Inferior parietal cortex (tissue), 1 donor: Measurements from ENCODE around the gene PIP4K2A.
"Not testable (repeated sequence)": the region's sequence is repeated elsewhere in the genome, so short reads cannot be mapped to it uniquely, and the experiment has no call there.

Experiments used
- DNase-seq: peaks from one replicate; pipeline ENCODE4 v3.0.0-alpha.2; 2016; ENCODE audit errors: extremely low spot score

PIP4K2A gene

DNA sequence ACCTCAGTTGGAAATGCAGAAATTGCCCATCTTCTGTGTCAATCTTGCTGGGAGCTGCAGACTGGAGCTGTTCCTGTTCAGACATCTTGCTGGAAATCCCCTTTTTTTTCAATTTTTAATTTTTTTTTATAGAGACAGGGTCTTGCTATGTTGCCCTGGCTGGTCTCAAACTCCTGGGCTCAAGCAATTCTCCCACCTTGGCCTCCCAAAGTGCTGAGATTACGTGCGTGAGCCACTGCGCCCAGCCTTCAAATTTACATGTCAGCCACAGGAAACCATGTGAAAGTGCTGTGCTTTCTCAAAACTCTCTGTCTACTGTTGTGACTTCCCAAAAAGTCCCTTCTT lies 200.0 kb downstream of the PIP4K2A start:
- not testable (repeated sequence) for DNase-seq

DNA sequence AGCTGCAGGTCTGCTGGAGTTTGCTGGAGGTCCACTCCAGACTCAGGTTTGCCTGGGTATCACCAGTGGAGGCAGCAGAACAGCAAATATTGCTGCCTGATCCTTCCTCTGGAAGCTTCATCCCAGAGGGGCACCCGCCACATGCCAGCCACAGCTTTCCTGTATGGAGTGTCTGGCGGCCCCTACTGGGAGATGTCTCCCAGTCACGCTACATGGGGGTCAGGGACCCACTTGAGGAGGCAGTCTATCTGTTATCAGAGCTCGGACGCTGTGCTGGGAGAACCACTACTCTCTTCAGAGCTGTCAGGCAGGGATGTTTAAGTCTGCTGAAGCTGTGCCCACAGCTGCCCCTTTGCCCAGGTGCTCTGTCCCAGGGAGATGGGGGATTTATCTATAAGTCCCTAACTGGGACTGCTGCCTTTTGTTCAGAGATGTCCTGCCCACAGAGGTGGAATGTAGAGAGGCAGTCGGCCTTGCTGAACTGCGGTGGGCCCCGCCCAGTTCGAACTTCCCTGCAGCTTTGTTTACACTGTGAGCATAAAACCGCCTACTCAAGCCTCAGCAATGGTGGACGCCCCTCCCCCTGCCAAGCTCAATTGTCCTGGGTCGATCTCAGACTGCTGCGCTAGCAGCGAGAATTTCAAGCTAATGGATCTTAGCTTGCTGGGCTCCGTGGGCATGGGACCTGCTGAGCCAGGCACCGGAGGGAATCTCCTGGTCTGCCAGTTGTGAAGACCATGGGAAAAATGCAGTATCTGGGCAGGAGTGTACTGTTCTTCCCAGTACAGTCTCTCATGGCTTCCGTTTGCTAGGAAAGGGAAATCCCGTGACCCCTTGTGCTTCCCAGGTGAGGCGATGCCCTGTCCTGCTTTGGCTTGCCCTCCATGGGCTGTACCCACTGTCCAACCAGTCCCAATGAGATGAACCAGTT lies 200.6 kb downstream of the PIP4K2A start:
- DNase-seq = not testable (repeated sequence)

DNA sequence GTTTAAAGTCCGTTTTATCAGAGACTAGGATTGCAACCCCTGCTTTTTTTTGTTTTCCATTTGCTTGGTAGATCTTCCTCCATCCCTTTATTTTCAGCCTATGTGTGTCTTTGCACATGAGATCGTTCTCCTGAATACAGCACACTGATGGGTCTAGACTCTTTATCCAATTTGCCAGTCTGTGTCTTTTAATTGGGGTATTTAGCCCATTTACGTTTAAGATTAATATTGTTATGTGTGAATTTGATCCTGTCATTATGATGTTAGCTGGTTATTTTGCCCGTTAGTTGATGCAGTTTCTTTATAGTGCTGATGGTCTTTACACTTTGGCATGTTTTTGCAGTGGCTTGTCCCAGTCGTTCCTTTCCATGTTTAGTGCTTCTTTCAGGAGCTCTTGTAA lies 202.4 kb downstream of the PIP4K2A start:
- DNase-seq = not testable (repeated sequence)

DNA sequence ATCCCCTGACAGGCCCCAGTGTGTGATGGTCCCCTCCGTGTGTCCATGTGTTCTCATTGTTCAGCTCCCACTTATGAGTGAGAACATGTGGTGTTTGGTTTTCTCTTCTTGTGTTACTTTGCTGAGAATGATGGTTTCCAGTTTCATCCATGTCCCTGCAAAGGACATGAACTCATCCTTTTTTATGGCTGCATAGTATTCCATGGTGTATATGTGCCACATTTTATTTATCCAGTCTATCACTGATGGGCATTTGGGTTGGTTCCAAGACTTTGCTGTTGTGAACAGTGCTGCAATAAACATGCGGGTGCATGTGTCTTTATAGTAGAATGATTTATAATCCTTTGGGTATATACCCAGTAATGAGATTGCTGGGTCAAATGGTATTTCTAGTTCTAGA lies 206.2 kb downstream of the PIP4K2A start:
- DNase-seq = not testable (repeated sequence)

DNA sequence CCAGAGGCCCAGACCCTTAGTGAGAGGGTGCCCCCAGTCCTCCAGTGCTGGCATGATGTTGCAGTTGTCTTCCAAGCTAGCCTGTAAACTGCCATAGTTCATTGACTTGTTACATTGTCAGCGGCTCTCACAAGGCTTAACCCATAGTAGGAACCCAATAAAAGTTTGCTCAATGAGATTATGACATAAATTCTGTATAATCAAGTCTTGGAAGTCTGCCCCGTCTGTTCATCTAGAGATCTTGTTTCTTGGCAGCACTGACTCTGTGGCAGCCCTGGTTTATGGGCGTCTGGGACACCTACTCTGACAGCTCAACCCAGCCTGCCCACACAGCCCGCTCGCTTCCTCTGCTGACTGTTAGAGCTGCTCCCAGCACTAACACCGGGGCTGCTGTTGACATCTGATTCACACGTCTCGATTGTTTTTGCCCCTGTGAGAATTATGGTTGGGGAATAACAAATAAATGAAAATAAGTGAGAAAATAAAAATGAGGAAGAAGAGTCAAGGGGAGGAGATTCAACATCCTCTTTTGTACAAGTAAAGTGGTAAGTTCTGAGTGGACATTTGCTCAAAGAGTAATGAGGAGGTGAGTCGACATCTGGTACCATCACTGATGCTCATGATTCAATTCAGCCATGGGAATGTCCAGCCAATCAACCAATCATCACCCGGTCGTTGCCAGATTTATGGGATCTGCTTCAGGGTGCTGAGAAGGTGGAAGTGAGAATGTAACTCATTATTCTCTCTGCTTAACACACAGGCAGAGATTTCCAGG lies 208.3 kb downstream of the PIP4K2A start:
- DNase-seq = no peak

DNA sequence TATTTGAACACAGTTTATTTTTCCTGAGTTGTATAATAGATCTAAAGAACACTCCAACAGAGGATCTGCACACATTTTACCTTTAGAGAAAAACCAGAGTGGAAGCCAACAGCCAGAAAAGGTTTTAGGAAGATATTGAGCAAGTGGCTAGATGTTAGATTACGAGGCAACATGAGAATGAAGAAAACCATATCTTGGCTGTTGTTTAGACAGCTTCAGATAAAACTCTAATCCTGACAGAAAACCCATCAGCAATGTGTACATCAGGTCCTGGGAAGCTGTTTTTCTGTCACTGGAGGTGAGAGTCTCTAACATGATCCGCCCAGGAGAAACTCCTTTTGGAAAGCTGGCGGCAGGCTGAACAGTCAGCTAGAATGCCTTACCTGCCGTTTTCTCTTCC lies 209.6 kb downstream of the PIP4K2A start:
- no peak for DNase-seq

DNA sequence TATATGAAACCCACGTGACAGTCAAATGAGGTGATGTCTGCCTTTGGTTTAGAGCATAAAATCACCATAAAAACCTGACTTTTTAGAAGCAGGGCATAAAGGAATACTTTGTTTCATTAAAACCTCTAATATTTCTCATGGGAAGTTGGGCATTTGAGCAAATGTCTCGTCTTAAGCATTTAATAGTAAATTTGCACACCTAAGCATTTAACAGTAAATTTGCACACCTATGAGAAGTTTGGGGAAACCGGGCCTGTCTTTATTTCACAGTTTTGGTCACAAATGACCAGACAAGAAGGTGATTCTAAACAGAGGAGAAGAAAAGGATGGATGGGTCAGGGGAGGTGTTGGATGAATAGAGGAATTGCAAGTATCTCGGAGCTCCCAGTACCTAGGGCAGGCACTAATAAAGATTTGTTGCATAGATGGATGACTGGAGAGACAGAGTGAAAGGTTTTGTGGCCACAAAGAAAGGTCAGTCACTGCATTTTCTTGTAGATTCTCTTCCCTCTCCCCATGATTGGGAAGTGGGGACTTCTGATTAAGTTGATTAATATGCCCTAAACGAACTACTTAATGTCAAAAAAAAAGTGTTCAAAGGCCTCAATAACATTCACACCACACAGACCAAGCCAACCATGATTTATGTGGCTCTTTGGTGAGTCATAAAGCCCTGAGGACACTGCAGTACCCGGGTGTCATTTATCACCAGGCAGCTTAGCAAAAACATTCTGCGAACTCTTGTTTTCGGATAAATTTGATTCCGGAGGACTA lies 210.9 kb downstream of the PIP4K2A start:
- DNase-seq = no peak

DNA sequence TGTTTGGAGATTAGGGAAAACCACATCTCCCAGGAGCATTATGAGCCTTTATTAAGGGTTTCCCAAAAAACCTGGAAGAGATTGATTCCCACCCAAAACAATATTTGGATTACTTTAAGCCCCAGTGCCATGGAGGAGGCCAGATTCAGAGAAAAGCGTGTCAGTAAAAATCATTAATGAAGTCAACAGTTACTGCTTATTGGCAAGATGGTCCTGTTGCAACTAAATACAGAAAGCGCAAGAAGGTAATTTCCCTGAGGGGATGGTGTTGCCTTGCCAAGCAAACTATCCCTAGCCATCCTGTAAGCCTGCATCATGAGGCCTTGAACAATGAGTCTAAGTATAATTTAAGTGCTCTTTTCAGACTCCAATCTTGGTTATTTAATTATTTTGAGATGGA lies 212.5 kb downstream of the PIP4K2A start:
- no peak for DNase-seq

DNA sequence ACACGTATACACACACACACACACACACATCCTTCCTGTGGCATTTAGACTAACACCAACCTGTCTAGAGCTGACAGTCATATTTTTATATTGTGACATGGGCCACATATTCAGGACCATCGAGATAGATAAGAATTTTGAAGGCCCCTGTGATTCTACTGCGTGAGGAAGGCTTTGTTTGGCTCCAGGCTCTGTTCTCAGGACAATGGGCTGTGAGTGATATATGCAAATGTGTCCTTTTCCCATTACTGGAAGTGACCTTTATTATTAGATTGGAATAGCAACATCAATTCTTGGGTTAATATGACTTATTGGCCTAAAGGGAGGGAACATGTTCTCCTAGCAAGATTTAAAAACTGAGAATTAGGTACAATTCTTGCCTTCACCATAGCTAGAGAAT lies 213.0 kb downstream of the PIP4K2A start:
- no peak for DNase-seq

DNA sequence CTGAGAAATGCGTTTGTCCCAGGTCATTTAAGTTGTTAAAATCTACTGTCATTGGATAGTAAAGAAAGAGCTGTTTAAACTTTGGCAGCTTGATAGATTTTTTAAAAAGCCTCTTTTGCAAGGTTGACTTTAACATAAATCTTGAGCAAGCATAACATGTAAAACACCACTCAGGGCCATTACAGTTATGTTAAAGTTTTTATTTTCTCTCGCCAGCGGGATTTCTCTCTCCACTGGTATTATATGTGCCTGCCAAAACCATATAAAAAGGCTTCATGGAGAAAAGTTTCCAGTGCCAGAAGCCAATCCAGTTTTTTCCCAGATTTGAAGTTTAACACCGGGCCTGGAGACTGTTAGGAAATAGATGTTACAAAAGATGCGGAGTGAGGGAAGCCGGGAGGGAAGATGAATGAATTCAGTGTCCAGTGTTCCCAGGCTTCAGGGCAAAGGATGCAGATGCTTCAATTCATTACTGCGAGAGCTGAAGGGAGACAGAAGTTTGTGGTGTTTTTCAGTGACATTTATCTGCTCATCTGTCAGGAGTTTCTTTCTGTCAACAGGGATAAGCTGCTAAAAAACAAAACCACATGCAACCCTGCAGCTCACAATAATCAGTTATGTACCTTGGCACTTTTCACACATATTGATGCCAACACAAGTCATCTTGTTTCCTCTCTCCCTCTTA lies 213.6 kb downstream of the PIP4K2A start:
- peak; percentile 51 for DNase-seq

DNA sequence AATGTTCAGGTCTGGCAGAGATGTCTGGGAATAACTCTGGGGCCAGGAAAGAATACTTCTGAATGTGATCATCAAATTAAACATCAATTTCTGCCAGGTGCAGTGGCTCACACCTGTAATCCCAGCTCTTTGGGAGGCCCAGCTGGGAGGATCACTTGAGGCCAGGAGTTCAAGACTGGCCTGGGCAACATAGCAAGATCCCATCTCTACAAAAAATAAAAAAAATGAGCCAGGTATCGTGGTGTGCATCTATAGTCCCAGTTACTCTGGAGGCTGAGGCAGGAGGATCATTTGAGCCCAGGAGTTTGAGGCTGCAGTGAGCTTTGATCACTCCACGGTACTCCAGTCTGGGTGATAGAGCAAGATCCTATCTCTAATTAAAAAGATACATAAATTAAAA lies 214.4 kb downstream of the PIP4K2A start:
- DNase-seq = not testable (repeated sequence)

DNA sequence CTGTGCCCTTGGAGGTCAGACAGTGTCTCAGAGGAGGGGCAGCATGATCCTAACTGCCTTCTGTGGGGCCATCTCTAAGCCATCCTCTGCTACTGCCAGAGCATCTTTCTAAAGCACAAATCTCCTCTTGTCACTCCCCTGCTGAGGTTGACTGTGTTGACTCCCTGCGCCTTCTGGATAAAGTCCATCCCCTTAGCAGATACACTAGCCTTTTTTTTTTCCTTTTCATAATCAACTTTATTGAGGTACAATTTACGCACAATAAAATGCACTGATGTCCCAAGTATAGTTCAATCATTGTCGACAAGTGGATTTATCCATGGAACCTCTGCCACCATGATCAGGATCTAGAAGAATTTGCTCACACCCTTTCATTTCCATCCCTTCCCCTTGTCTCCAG lies 219.0 kb downstream of the PIP4K2A start:
- DNase-seq = no peak

DNA sequence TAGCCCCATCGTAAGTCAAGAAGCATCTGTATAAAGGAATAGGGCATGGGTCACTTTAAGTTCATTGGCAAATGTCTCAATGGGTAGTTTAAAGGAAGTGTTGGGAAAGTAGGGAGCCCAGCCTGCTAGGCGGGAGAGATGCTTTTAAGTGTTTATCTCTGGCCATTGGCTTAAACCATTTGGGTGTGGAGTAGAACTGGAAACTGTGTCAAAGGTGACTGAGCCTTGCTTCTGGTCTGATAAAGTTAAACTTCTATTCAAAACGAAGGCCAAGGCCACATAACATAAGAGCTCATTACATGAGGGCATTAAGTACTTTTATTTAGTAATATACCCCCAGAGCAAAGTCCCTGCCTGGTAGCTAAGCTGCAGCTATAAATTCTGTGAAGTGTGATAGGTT lies 220.4 kb downstream of the PIP4K2A start:
- no peak for DNase-seq

DNA sequence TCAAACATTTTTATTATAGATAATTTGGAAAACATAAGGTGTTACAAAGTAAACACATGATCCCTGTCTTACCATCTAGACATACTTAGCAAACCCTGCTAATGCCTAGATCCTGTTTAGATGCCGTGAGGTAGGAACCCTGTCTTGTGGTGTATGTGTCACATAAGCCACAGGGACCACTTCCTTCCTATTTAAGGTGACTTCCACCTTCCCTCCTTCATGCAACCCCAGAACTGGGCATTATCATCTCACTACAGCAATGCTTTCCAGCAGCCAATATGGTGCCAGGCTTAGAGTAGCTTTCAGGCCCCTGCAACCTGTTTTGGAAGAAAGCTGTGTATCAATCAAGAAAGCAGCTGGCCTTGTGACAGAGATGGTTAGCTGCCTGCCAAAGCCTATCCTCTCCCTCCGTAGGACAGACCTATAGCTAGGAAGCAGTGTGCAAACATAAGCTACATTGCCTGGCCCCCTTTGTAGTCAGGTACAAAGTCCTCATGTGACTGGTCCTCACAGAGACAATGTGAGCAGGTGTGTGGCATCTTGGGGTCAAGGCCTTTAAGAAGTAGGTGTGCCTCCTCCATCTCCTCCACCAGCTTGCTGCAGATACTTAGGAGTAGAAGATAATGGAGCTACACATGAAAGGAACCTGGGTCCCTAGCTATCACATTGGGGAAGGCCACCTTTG lies 222.3 kb downstream of the PIP4K2A start:
- DNase-seq = no peak

DNA sequence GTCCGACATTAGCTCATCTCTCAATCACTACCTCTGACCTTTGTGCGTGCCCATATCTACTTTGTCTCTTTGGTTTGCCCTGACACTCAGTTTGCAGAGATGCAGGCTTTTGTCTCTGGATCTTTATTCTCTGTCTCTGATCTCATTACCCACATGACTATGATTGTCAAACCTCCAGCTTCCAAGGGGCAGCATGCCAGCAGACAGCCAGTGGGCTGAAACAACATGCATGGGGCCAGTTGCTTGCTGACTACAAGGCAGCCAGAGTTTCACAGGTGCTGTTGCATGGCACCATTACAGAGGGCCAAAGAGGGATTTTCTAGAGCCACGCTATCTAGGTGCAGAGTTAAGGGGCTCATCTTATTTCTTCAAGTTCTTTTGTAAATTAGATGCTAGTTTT lies 222.9 kb downstream of the PIP4K2A start:
- DNase-seq = peak; percentile 83

DNA sequence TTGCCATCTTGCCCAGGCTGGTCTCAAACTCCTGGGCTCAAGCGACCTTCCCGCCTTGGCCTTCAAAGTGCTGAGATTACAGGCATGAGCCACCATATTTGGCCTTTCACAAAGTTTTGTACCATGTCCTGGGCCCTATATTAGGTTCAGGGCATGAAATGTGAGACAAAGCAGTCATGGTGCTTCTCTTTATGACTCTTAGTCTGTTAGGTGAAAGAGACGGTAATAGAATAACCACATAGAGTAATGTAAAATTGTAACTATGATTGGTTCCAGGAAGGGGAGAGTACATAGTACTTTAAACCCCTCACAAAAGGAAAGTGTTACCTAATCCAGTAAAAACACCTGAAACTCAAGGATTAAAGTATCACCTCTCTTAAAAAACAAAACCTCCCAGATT lies 224.4 kb downstream of the PIP4K2A start:
- DNase-seq = no peak

DNA sequence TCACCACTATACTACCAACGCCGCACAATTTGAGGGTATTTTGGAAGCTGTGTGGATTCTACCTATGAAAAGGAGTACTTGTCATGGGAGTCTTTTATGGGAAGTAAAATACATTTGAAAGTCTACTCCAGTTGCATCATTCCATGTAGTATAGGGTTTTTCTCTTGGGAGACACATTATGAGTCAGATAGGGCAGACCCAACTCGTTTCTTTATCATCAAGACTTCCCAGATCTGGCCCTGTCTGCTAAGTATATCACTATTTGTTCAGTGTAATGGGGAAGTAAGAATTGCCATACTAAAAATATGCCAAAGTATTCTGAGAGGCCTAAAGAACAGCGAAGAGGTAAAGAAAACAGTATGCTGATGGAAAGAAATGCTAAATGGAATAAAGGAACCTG lies 224.9 kb downstream of the PIP4K2A start:
- DNase-seq = no peak

DNA sequence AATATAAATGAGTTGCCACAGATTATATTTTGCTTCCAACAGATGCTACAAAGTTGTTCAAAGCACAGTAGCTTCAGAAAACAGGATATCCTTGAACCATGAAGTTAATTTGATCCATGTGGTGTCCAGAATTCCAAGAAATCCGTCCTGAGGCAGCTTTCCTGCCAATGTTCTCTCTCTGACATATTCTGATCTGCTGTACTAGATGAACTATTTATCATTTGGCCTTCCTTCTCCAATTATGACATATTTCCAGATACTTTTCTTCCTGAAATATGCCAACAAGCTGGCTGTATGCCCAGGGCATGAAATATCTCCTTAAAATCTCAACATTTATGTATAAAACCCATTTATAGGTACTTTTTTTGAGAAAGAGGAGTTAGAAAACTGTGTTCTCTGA lies 227.9 kb downstream of the PIP4K2A start:
- no peak for DNase-seq
